ENCODE measurements around the gene CACNB2. TPM values are rescaled to one million over a fixed set of nuclear protein-coding genes. Genes with fewer than 3 reads are reported as not detected.
A peak's percentile ranks its signal among the peaks of the same experiment; 100 is the strongest.

Gene CACNB2
- total and polyA plus RNA-seq, 10 of the 15 experiments (the other 5 are each of a cell fraction or from before 2014, with no cell fraction given) = 0.62 to 8.1 (median 1.2) TPM

DNA sequence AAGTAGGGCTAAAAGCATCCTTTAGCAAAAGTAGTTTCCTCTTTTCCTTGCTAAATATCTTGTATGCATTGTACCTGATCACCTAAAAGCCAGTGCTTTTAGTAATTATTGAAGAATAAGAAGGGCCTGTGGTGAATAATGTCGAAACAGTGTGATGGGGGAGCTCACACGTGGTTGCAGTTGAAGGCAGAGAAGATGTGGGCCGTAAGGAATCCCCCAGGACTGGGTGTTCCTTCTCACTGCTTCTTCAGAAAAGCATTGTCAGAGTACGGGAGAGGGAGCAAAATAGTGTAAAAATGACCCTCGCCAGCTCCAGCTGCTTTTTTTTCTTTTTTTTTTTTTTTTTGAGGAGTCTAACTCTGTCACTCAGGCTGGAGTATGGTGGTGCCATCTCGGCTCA, 310.1 kb downstream of the CACNB2 start:
- BruUV-seq (replicated peaks) = no TSS peak
- ChIA-PET CTCF (interaction anchor here (0.7 to 1.8 kb wide), 3 partner anchors 17 to 42 kb away, joined by 3 to 4 read pairs (median 3); no protein-coding TSS in a partner anchor), RAD21 (ENCODE audit: unreplicated experiment) (interaction anchor here (0.9 to 3.6 kb wide), 8 partner anchors 15 to 51 kb away, joined by 3 to 21 read pairs (median 4); no protein-coding TSS in a partner anchor), SMC1A (ENCODE audit: uncharacterized antibody, unreplicated experiment) (interaction anchor here (1.0 to 4.0 kb wide), 15 partner anchors 10 to 77 kb away, joined by 3 to 34 read pairs (median 9); no protein-coding TSS in a partner anchor), POLR2A (interaction anchor here (0.6 to 1.5 kb wide), 5 partner anchors 9 to 52 kb away, joined by 3 to 4 read pairs (median 3); no protein-coding TSS in a partner anchor)
- Histone ChIP-seq H3K9me3 (replicated peaks; ENCODE audit: control insufficient read depth, insufficient read depth, low read length) (no peaks in the 10 kb centered on the region), H3K79me2 (ENCODE audit: control insufficient read depth, insufficient read depth, low read length) (no peaks in the 10 kb centered on the region), H3K27me3 (replicated peaks in 1 of 2; ENCODE audit: control insufficient read depth in 2 of 2, insufficient read depth in 2 of 2, low read length in 1 of 2) (no peaks in the 10 kb centered on the region), H3K4me2 (ENCODE audit: control insufficient read depth, insufficient read depth) (no peak overlapping the region), H3K36me3 (ENCODE audit: control insufficient read depth in 2 of 2, insufficient read depth in 2 of 2, low read length in 1 of 2) (no peaks in the 10 kb centered on the region), H2AFZ (ENCODE audit: control insufficient read depth, low read depth, low read length) (no peak overlapping the region), H4K20me1 (ENCODE audit: control insufficient read depth, insufficient read depth) (no peaks in the 10 kb centered on the region), H3K27ac (ENCODE audit: control insufficient read depth, insufficient read depth) (no peak overlapping the region), H3K4me3 (no peak overlapping the region), H3K9ac (ENCODE audit: control insufficient read depth, insufficient read depth, low read length) (no peak overlapping the region), H3K4me1 (ENCODE audit: control insufficient read depth, insufficient read depth, low read length) (no peaks in the 10 kb centered on the region)
- ATAC-seq (peak; percentile 77), DNase-seq (ENCODE audit: low read depth, low spot score) (no peak), FAIRE-seq (no peak)
- in situ Hi-C loops (cut with MboI) = no loop called here
- intact Hi-C loops (cut with micrococcal nuclease; ENCODE audit: unreplicated experiment) = no loop called here
- WGBS (ENCODE audit: insufficient coverage, insufficient replicate concordance, low lambda C conversion rate, missing lambda C conversion rate) = 28% methylated on average over 6 of the region's 6 CpGs
- no peak for TF ChIP-seq NFIC (IDR thresholded peaks at IDR 0.05; ENCODE audit: low read depth, low read length)
- no peak for TF ChIP-seq BRCA1 (IDR thresholded peaks at IDR 0.05; ENCODE audit: low read depth, low read length)
- TF ChIP-seq, protein P1, sequence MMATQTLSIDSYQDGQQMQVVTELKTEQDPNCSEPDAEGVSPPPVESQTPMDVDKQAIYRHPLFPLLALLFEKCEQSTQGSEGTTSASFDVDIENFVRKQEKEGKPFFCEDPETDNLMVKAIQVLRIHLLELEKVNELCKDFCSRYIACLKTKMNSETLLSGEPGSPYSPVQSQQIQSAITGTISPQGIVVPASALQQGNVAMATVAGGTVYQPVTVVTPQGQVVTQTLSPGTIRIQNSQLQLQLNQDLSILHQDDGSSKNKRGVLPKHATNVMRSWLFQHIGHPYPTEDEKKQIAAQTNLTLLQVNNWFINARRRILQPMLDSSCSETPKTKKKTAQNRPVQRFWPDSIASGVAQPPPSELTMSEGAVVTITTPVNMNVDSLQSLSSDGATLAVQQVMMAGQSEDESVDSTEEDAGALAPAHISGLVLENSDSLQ (IDR thresholded peaks at IDR 0.05) = peak; percentile 21; the same call in 1 of the 2 replicates
- peak; percentile 39; the same call in 1 of the 2 replicates for TF ChIP-seq MAX (IDR thresholded peaks at IDR 0.05; ENCODE audit: low read depth, low read length)
- peak; percentile 66 for TF ChIP-seq RELB (IDR thresholded peaks at IDR 0.05; ENCODE audit: low read depth)
- 0 out of 4 replicates have a peak, but pooled peaks of 1 of the 2 experiments have one; percentile 23 for TF ChIP-seq BHLHE40 (IDR thresholded peaks at IDR 0.05; ENCODE audit: borderline replicate concordance in 1 of 2, low read depth in 2 of 2, low read length in 1 of 2)
- TF ChIP-seq MTA2 (IDR thresholded peaks at IDR 0.05; ENCODE audit: low read depth) = peak; percentile 63
- TF ChIP-seq, protein P2, sequence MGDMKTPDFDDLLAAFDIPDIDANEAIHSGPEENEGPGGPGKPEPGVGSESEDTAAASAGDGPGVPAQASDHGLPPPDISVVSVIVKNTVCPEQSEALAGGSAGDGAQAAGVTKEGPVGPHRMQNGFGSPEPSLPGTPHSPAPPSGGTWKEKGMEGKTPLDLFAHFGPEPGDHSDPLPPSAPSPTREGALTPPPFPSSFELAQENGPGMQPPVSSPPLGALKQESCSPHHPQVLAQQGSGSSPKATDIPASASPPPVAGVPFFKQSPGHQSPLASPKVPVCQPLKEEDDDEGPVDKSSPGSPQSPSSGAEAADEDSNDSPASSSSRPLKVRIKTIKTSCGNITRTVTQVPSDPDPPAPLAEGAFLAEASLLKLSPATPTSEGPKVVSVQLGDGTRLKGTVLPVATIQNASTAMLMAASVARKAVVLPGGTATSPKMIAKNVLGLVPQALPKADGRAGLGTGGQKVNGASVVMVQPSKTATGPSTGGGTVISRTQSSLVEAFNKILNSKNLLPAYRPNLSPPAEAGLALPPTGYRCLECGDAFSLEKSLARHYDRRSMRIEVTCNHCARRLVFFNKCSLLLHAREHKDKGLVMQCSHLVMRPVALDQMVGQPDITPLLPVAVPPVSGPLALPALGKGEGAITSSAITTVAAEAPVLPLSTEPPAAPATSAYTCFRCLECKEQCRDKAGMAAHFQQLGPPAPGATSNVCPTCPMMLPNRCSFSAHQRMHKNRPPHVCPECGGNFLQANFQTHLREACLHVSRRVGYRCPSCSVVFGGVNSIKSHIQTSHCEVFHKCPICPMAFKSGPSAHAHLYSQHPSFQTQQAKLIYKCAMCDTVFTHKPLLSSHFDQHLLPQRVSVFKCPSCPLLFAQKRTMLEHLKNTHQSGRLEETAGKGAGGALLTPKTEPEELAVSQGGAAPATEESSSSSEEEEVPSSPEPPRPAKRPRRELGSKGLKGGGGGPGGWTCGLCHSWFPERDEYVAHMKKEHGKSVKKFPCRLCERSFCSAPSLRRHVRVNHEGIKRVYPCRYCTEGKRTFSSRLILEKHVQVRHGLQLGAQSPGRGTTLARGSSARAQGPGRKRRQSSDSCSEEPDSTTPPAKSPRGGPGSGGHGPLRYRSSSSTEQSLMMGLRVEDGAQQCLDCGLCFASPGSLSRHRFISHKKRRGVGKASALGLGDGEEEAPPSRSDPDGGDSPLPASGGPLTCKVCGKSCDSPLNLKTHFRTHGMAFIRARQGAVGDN (IDR thresholded peaks at IDR 0.05) = peak; percentile 88
- peak; percentile 34 for TF ChIP-seq MEF2B (IDR thresholded peaks at IDR 0.05; ENCODE audit: partially characterized antibody, poor library complexity, severe bottlenecking)
- TF ChIP-seq IRF5 (IDR thresholded peaks at IDR 0.05; ENCODE audit: borderline replicate concordance) = no peak
- TF ChIP-seq IKZF2 (IDR thresholded peaks at IDR 0.05) = peak; percentile 34 to 45; a peak in 2 of 4 replicates
- TF ChIP-seq EP300 (IDR thresholded peaks at IDR 0.05; ENCODE audit: borderline replicate concordance in 1 of 2, control insufficient read depth in 1 of 2, low read depth in 2 of 2, low read length in 2 of 2) = peak in 1 of 2 experiments; percentile 18; a peak in 1 of 4 replicates

All from GM12878 (cell line).